Thyroid gland (tissue), 4 donors: Measurements from ENCODE around the gene VAMP5.

Source experiments
- CTCF ChIP-seq, 6 experiments: fragments of 200-600 bp in 3 of 6; fragments of 450-650 bp in 3 of 6; sonication (generic) in 3 of 6; IDR thresholded peaks; one replicate each; pipeline ENCODE4 v1.5.1; 2016 to 2019; ENCODE audit warnings: antibody characterized with exemption in 6 of 6, mild to moderate bottlenecking in 2 of 6, inconsistent platforms in 1 of 6, moderate library complexity in 1 of 6
- POLR2A ChIP-seq, 2 donors: fragments of 450-650 bp; IDR thresholded peaks; one replicate each; pipeline ENCODE4 v1.6.1; 2017; ENCODE audit warnings: antibody characterized with exemption in 2 of 2, mild to moderate bottlenecking in 2 of 2, moderate library complexity in 1 of 2

- TF ChIP-seq CTCF (IDR thresholded peaks at IDR 0.05) (no peak), POLR2A (IDR thresholded peaks at IDR 0.05) (no peak)
Measured at GRCh38 chr2:85598594-85599340, 14.5 kb downstream of the VAMP5 start.
